ENCODE measurements around the gene DLG2.

DNA sequence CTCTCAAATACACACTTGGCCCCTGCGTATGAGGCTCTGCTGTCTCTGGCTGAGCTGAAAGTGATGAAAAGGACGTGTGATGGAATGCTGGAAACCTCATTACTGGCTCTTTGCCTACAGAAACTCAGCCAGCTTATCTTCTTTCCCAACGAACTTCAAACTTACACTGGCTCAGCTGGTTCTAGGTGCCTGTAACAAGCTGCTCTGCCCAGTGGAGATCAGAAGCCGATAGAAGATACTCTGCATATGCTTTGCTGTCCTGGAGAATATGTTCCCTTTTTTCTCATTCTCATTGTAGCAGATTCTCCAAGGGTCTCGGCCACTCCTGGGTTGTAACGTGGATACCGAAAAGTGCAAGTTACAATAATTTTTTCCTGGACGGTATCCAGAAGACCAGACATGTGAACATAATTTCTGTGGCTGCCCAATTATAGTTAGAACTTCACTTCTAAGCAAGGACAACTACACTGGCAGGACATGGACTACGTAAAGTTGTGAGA lies 1935.6 kb downstream of the DLG2 start:
- TF ChIP-seq, protein P1, sequence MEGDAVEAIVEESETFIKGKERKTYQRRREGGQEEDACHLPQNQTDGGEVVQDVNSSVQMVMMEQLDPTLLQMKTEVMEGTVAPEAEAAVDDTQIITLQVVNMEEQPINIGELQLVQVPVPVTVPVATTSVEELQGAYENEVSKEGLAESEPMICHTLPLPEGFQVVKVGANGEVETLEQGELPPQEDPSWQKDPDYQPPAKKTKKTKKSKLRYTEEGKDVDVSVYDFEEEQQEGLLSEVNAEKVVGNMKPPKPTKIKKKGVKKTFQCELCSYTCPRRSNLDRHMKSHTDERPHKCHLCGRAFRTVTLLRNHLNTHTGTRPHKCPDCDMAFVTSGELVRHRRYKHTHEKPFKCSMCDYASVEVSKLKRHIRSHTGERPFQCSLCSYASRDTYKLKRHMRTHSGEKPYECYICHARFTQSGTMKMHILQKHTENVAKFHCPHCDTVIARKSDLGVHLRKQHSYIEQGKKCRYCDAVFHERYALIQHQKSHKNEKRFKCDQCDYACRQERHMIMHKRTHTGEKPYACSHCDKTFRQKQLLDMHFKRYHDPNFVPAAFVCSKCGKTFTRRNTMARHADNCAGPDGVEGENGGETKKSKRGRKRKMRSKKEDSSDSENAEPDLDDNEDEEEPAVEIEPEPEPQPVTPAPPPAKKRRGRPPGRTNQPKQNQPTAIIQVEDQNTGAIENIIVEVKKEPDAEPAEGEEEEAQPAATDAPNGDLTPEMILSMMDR (IDR thresholded peaks at IDR 0.05) = no peak
- TF ChIP-seq POLR2AphosphoS5 (IDR thresholded peaks at IDR 0.05) (no peak), POLR2A (IDR thresholded peaks at IDR 0.05; ENCODE audit: low read depth) (no peak), EP300 (IDR thresholded peaks at IDR 0.05) (no peak)
